ENCODE data around the gene FAM72B. TPM values are rescaled to one million over a fixed set of nuclear protein-coding genes. Genes with fewer than 3 reads are reported as not detected.
"Not testable (repeated sequence)": the region's sequence is repeated elsewhere in the genome, so short reads cannot be mapped to it uniquely, and the experiment has no call there.

Gene FAM72B
- total RNA-seq, 1 donor from 2014 or later: not detected

GRCh38 chr1:121208375-121208774 lies 24.2 kb upstream of the FAM72B start:
- H3K4me1 ChIP-seq; H3K27me3 ChIP-seq; H3K36me3 ChIP-seq; H3K9me3 ChIP-seq; DNase-seq (ENCODE audit: low spot score in 2 of 2); H3K27ac ChIP-seq; intact Hi-C loops (cut with DNase I); H3K4me3 ChIP-seq: not testable (repeated sequence)

DNA sequence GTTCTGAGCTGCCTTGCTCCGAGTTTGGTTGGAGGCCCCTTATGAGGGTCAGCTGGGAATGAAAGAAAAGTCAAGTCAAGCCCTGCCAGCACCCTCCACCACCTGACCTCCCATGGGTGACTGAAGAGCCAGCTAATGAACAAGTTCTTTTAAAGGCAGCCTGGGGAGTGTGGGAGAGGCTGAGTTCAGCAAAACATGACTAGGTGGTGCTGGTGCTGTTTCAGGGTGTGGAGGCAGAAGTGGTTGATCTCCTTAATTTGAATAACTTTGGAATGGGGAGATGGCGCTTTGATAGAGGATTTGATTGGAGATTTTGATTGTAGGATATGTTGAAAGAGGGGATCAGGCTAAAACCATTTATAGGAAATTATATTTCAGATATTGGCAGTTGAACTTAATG lies 23.2 kb upstream of the FAM72B start:
- H3K9me3 ChIP-seq; intact Hi-C loops (cut with DNase I); H3K4me3 ChIP-seq; DNase-seq (ENCODE audit: low spot score in 2 of 2); H3K27me3 ChIP-seq; H3K4me1 ChIP-seq; H3K27ac ChIP-seq; H3K36me3 ChIP-seq: not testable (repeated sequence)

DNA sequence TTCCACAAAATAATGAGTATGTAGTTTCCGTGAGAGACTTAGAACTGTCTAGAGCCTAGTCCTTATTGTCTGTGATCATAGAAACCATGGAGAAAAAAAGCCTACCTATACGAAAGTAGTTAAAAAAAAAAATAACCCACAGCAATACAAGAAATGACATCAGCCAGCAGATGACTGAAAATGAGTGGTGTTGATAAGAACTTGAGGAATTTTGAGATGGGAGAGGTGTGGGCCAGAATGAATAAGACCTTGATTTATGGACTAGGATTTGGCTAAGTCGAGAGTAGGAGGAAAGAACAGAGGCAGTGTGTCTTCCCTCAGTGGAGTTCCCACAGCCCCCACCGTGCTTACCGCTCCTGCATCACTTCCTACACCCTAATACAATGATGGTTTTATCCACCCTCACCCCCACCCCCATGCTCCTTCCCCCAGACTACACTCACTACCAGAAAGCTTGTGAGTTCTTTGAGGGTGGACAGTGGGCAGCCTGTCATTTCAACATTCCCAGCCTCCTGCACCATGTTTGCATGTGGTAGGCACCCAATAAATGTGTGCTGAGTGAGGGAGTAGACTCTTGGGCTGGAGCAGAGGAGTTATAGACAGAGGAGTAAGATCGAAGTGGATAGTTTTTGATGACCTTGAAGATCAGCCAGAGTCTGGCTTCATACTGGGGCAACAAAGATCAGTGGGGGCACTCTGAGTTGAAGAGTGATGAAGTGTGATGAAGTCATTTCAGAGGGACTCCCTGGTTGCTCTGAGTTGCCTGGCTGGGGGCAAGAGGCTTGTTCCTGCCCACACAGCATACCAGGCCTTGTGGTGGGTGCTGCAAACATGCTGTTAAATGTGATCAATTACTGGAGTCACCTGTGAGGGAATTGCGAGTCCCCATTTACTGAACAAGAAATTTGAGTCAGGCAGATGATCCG lies 21.9 kb upstream of the FAM72B start:
- H3K9me3 ChIP-seq; H3K4me3 ChIP-seq; H3K4me1 ChIP-seq; DNase-seq (ENCODE audit: low spot score in 2 of 2); H3K36me3 ChIP-seq; intact Hi-C loops (cut with DNase I); H3K27ac ChIP-seq; H3K27me3 ChIP-seq: not testable (repeated sequence)

DNA sequence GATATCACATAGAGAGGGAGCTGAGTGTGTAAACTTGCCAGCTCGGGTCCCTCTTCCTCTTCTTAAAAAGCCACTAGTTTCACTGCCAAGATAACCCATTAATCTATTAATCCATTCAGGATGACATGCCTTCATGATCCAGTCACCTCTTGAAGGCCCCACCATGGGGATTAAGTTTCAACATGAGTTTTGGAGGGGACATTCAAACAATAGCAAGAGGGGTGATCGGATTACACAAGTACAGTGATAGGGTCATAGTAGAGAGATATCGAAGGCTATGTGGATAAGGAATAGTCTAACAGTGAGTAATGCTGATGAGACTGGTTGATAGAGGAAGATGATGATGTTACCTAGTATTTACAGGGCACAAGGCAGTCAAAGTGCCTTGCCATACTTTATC lies 18.8 kb upstream of the FAM72B start:
- H3K4me1 ChIP-seq; H3K9me3 ChIP-seq; H3K4me3 ChIP-seq; H3K27me3 ChIP-seq; intact Hi-C loops (cut with DNase I); H3K36me3 ChIP-seq; DNase-seq (ENCODE audit: low spot score in 2 of 2); H3K27ac ChIP-seq: not testable (repeated sequence)

- intact Hi-C loops (cut with DNase I); DNase-seq (ENCODE audit: low spot score in 2 of 2); H3K27ac ChIP-seq; H3K4me3 ChIP-seq; H3K36me3 ChIP-seq; H3K27me3 ChIP-seq; H3K4me1 ChIP-seq; H3K9me3 ChIP-seq: not testable (repeated sequence)
Measured at GRCh38 chr1:121200985-121201981, 17.1 kb upstream of the FAM72B start.

DNA sequence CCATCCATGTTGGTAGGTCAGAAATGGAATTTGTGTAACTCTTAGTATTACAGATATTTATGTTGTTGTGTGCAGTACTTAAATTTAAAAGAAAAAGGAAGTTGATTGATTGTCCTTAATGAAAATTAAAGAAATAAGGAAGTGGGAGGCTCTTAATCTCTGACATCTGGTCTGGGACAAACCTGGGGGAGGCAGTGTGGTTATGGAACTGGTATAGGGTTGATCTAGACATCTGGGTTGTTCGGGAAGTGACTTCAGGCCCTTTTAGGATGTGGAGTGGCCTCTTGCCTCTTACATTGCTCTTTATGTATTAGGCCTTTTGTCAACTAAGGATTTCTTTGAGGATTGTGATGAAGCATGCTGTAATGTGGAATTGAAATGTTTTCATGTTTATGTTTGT lies 16.1 kb upstream of the FAM72B start:
- H3K4me3 ChIP-seq; DNase-seq (ENCODE audit: low spot score in 2 of 2); H3K27ac ChIP-seq; H3K27me3 ChIP-seq; intact Hi-C loops (cut with DNase I); H3K4me1 ChIP-seq; H3K9me3 ChIP-seq; H3K36me3 ChIP-seq: not testable (repeated sequence)

DNA sequence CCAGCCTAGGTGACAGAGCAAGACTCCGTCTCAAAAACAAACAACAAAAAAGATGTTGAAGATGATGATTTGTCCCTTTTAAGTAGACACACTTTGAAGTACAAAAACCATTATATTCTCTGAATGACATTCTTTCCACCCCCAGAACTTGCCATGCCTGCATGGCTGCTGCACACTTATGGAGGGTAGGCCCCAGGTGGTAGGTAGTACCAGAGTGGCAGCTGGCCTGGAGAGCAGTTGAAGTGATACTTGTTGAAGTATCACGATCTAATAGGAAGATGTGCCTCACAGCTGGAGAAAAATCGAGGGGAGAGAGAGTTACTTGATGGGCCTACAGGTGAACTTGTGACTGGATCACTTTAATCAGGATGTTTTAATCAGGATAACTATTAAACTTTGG lies 15.6 kb upstream of the FAM72B start:
- H3K36me3 ChIP-seq; H3K27me3 ChIP-seq; H3K27ac ChIP-seq; DNase-seq (ENCODE audit: low spot score in 2 of 2); H3K4me1 ChIP-seq; H3K4me3 ChIP-seq; H3K9me3 ChIP-seq; intact Hi-C loops (cut with DNase I): not testable (repeated sequence)

DNA sequence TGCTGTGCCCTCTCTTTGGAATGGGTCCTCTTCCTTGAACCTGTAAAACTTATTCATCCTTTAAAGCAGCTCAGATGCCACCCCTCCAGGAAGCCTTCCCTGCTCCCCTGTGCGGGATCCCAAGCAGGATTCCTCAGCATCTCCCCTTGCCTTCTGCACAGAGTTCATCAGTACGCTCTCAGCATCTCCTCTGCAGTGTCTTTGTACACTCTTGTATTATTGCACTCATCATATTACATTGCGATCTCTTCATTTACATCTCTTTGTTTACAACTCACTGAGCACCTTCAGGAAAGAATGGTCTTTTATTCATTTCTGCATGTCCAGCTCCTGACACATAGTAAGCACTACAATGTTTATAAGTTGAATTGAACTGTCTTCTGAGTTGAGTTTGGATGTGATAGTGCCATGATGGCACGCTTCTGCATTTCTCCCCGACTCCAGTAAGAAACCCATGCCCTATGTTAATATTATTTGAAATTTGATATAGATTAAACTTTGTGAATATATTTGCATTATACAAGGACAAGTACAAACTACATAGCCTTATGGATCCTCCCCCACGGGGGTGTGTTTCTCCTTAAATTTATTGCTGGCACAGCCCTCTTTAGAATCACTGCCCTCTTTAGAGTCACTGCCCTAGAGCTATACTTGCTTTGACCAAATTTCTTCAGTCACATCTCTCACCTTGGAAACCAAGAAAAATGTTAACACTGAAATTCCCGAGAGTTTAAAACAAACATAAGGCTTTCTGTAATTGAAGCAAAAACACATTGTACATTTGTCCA lies 13.1 kb upstream of the FAM72B start:
- H3K27me3 ChIP-seq; H3K9me3 ChIP-seq; H3K27ac ChIP-seq; intact Hi-C loops (cut with DNase I); H3K36me3 ChIP-seq; DNase-seq (ENCODE audit: low spot score in 2 of 2); H3K4me3 ChIP-seq; H3K4me1 ChIP-seq: not testable (repeated sequence)

DNA sequence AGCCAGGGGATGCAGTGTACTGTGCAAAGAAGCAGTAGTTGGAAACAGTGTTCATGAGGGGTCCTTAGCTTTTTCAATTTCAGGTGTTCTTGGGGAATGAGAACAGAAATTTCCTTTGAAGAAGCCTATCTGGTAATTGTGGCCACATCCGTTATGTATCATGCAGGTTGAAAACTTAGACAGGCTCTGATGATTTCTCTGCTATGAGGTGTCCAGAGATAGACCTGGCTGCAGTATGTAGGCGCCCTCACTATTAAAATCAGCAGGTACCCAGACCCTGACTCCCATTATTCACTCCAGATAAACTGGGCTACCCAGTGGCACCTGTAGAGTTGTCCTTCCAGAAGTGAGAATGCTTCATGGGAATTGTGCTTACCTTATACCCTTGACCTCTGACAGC lies 8.4 kb upstream of the FAM72B start:
- H3K9me3 ChIP-seq; H3K36me3 ChIP-seq; H3K27me3 ChIP-seq; DNase-seq (ENCODE audit: low spot score in 2 of 2); H3K4me3 ChIP-seq; H3K27ac ChIP-seq; H3K4me1 ChIP-seq; intact Hi-C loops (cut with DNase I): not testable (repeated sequence)

GRCh38 chr1:121187914-121188313 lies 3.8 kb upstream of the FAM72B start:
- H3K27ac ChIP-seq; H3K4me1 ChIP-seq; H3K9me3 ChIP-seq; DNase-seq (ENCODE audit: low spot score in 2 of 2); intact Hi-C loops (cut with DNase I); H3K36me3 ChIP-seq; H3K27me3 ChIP-seq: not testable (repeated sequence)
- peak overlapping the region; percentile 16 to 36 for H3K4me3 ChIP-seq

DNA sequence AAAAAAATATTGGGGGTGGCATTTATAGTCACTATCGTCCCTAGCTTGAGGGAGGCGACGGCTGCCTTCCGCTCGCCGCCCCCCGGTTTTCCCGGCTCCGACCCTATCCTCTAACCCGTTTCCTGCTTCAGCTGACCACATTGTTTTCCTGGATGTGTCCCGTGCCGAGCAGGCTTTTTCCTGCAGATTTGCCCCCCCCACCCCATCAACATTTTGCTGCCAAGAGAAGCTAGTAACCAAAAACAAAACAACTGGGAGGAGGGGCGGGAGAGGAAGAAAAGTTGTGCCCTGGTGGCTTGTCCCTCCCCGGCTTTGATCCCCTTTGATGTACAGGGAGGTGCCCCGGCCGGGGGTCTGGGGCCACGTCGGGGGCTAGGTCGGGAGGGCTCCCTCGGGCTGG lies 2.1 kb upstream of the FAM72B start:
- H3K27me3 ChIP-seq; DNase-seq (ENCODE audit: low spot score in 2 of 2); H3K4me1 ChIP-seq; intact Hi-C loops (cut with DNase I); H3K36me3 ChIP-seq; H3K9me3 ChIP-seq: not testable (repeated sequence)
- Histone ChIP-seq H3K27ac (peak overlapping the region in 1 of 2 donors; percentile 53), H3K4me3 (peak overlapping the region in 1 of 2 donors; percentile 26)

GRCh38 chr1:121185140-121185708 lies 1.1 kb upstream of the FAM72B start:
- H3K9me3 ChIP-seq; H3K36me3 ChIP-seq; H3K27me3 ChIP-seq; DNase-seq (ENCODE audit: low spot score in 2 of 2); H3K4me1 ChIP-seq; intact Hi-C loops (cut with DNase I): not testable (repeated sequence)
- Histone ChIP-seq H3K4me3 (peak overlapping the region; percentile 40 to 61), H3K27ac (peak overlapping the region; percentile 72 to 76)

GRCh38 chr1:121183867-121184266 lies 273 bp downstream of the FAM72B start:
- intact Hi-C loops (cut with DNase I); H3K4me1 ChIP-seq; H3K36me3 ChIP-seq; H3K9me3 ChIP-seq; H3K27ac ChIP-seq; DNase-seq (ENCODE audit: low spot score in 2 of 2); H3K27me3 ChIP-seq: not testable (repeated sequence)
- peak overlapping the region; percentile 45 to 61 for H3K4me3 ChIP-seq

All from ascending aorta (tissue), 2 donors.